Anterior cingulate cortex (tissue), 58 donors: ENCODE data around the gene AAMP.
"Not testable (repeated sequence)": the region's sequence is repeated elsewhere in the genome, so short reads cannot be mapped to it uniquely, and the experiment has no call there.

Source experiments
- DNase-seq, 58 donors: peaks; one replicate each; lab custom pipeline; 2025; lab: John Stamatoyannopoulos, UW

Gene AAMP, protein sequence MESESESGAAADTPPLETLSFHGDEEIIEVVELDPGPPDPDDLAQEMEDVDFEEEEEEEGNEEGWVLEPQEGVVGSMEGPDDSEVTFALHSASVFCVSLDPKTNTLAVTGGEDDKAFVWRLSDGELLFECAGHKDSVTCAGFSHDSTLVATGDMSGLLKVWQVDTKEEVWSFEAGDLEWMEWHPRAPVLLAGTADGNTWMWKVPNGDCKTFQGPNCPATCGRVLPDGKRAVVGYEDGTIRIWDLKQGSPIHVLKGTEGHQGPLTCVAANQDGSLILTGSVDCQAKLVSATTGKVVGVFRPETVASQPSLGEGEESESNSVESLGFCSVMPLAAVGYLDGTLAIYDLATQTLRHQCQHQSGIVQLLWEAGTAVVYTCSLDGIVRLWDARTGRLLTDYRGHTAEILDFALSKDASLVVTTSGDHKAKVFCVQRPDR

DNA sequence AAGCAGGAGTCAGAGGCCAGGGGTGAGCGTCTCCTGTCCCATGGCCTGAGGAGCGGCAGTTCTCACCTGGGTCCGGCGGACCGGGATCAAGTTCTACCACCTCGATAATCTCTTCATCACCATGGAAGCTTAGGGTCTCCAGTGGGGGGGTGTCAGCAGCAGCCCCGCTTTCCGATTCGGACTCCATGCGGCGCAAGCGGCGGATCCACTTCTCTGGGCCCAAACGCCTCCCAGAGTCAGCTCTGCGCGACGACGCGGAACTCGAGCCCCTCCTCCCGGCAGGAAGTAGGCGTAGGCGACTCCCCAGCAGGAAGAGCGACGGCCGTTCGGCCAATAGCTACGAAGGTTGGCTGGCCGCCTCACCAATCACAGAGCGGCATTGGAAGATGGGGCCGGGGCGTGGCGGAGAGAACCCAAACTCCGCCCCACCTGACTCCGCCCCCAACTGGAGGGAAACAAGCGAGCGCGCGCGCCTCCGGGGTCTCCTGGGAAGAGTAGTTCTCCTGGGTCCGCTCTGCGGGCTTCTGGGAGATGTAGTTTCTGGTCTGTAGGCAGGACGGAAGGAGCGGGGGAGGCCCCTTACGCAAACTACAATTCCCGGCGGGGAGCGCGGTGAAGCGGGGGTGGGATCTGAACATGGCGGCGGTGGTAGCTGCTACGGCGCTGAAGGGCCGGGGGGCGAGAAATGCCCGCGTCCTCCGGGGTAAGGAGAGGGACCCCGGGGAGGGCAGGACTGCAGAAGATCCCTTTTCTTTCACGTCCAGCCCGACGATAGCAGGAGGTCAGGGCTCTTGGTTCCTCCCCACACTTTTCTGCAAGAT is at the start of gene AAMP, which contains the start of gene PNKD:
Gene AAMP, minus strand, starts transcription at position 238 of the 821 bp plus-strand sequence. Its CDS starts 51 bp downstream, at position 187.
Gene PNKD, plus strand, starts transcription at position 620 of the 821 bp plus-strand sequence. Its CDS starts 17 bp downstream, at position 637.
- peak; percentile 93 to 100 (median 100) for DNase-seq

DNA sequence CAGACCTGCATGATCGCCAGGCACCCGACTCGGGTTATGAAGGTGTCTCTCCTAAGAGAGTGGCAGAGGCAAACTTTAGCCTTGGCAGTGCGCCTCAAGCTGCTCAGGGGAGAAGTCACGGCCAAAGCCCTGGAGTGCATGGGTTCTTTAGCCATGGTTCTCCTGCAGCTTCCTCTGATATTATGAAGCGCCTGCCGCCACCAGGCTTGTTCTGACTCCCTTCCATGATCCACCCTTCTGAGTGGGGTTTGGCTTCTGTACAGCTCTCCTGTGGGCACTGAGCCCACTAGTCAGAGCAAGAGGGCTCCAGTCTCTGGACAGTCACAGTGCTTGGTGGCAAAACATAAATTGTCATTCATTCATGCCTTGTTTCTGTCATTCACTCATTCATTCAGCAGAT is 48.3 kb upstream of the AAMP start:
- no peak for DNase-seq

DNA sequence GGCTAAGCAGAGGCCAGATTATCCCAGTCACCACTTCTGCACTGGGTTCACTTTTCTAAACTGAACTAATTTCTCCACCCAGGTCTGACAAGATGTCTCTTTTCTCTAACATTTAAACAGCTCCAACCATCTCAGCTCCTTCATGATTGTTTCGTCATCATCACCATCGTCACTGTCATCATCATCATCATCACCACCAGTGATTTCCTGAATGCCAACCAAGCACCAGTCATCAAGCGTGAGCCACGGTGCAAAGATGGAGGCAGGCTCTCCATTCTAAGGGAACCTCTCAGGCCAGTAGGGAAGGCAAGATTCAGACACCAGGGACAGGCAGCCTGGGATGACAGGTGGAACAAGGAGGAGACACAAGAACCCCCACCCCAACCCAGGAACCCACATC is 47.9 kb upstream of the AAMP start:
- no peak for DNase-seq

DNA sequence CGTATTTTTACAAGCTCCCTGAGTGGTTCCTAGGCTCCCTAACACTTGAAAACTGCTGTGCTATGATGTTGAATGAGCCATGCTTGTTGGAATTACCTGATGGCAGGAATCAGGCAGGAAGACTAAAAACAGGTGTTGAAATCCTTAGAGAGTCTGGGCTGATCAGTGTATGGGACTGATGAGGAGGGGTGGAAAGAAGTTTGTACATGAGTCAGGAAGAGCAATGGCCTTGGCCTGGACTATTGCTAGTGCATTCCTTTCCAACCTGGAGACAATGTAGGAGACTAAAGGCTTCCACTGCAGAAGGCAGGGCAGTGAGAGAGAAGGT is 47.3 kb upstream of the AAMP start:
- DNase-seq, result no peak

DNA sequence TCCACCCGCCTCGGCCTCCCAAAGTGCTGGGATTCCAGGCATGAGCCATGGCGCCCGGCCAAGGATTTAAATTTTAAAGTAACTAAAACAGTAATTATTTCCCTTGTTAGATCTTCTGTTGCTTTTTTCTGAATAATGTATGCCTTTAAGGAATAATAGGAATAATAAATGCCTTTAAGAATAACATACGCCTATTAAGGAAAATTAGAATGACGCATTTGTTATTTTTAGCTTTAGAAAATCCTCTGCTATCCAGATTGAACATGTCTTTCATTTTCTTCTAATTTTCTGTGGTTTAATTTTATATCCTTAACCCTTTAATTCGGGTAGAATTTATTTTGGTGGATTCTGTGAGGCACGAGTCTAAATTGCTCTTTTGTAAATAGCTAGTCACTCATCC is 45.5 kb upstream of the AAMP start:
- no peak for DNase-seq

DNA sequence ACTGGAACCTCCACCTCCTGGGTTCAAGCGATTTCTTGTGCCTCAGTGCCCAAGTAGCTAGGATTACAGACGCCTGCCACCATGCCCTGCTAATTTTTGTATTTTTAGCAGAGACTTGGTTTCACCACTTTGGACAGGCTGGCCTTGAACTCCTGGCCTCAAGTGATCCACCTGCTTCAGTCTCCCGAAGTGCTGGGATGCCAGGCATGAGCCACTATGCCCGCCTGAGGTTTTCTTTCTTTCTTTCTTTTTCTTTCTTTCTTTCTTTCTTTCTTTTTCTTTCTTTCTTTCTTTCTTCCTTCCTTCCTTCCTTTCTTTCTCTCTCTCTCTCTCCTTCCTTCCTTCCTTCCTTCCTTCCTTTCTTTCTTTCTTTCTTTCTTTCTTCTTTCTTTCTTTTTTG is 44.8 kb upstream of the AAMP start:
- DNase-seq, result not testable (repeated sequence)

DNA sequence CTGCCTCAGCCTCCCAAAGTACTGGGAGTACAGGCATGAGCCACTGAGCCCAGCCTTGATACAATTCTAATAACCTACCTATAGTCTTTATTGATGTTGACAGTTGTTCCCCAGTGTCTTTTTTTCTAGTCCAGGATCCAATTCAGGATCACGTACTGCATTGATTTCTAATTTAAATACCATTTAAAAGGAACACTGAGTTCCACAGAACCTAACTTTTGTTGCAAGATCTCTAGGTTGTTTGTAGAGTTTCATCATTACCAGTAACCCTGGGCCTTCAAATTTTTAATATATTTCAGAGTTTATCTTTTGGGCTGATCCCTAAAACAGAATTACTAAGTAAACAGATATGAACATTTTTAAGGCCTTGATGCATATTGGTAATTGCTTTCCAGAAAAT is 43.4 kb upstream of the AAMP start:
- DNase-seq, result no peak

DNA sequence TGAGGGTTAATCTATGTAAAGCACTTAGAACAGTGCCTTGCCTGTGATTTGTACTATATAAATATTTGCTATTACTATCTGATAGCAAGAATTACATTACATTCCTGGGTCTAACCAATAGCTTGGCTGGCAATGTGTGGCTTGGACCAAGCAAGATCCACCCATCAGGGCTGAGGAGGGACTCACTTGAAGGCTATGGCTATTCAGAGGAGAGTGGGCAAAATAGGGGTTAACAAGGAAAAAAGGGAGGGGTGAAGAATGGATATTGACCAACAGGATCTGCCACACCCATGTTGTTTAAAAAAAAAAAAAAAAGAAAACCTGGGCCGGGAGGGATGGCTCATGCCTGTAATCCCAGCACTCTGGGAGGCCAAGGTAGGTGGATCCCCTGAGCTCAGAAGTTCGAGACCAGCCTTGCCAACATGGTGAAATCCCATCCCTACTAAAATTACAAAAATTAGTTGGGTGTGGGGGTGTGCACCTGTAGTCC is 42.4 kb upstream of the AAMP start:
- DNase-seq, result no peak

DNA sequence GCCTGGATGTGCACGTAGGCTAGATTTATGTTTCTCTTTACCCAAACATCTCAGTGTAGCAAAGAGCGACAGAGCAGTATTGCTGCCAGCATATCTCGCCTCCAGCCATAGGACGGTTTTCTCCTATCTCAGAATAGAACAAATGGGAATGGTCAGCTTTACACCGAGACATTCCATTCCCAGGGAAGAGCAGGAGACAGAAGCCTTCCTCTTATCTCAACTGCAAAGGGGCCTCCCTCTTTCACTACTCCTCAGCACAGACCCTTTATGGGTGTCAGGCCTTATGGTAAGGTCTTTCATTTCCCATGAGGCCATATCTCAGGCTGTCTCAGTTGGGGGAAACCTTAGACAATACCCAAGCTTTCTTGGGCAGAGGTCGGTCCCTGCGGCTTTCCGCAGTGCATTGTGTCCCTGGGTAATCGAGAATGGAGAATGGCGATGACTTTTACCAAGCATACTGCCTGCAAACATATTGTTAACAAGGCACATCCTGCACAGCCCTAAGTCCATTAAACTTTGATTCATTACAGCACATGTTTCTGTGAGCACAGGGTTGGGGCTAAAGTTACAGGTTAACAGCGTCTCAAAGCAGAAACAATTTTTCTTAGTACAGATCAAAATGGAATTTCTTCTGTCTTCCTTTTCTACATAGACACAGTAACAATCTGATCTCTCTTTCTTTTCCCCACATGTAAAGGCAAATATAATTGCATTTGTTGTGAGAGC is 41.8 kb upstream of the AAMP start:
- DNase-seq, result not testable (repeated sequence)

DNA sequence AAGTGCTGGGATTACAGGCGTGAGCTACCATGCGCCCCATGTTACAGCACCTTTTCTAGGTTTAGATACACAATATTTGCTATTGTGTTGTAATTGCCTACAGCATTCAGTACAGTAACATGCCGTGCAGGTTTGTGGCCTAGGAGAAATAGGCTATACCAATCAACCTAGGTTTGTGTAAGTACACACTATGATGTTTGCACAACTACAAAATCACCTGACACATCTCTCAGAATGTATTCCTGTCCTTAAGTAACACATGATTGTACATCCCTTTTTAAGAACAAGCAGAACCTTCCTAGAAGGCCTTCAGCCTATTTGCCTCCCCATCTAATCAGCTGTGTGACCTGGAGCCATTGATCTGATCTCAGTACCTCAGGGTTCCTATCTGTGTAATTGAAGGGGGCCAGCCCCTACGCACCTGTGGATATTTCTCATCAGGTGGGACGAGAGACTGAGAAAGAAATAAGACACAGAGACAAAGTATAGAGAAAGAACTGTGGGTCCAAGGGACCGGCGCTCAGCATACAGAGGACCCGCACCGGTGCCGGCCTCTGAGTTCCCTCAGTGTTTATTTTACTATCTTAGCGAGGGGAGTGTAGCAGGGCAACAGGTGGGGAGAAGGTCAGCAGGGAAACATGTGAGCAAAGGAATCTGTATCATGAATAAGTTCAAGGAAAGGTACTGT is 41.1 kb upstream of the AAMP start:
- no peak for DNase-seq

DNA sequence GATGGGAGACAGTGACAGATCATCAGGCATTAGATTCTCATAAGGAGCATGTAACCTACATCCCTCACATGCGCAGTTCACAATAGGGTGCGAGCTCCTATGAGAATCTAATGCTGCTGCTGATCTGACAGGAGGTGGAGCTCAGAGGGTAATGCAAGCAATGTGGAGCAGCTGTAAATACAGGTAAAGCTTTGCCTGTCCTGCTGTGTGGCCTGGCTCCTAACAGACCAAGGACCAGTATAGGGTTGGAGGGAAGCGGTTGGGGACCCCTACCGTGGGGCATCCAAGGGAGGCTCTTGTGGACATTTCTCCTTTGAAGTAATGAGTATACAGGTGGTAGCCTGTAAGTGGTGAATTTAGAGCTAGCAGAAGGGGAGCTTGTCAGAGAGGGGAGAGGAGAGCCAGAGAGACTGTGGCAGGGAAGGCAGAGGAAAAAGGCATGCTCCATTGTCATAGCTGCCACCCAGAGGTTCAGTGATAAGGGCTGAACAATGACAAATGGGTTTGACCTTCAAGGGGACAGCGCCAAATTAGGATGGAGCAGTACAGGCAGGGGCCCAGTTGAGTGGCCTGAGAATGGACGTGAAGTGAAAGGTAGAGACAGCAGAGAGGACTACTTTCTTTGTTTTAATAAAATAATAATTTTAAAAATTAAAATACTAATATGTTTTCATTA is 37.6 kb upstream of the AAMP start:
- DNase-seq, result no peak

DNA sequence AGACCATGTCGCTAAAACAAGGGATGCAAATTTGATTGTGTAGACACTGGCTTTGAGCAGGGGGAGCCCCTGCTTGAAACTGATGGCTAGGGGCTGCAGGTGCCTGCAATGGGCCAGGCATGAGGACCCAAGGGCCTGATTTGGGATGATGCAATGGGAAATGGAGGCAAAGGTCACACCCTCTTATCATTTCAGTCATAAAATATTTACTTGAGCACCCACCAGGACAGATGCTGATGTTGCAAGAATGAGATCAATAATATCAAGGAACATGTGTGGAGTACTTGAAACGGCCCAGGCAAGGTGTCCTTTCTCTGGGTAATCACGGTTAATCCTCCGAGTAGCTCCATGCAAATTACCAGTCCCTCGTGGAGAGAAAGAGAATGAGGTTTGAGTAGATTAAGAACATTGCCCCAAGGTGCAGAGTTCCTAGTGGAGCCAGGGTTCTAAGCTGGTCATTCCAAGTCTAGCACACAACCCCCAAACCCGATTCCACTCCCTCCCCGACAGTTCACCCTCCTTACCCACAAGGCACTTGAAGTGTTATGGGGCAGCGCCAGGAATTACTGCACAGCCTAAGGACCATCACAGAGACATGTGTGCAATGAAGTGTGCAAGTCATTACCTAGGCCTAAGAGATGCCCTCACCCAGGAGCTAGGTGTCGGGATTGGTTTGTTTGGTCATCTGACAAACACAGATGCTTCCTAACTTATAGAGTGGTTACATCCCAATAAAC is 36.4 kb upstream of the AAMP start:
- no peak for DNase-seq

DNA sequence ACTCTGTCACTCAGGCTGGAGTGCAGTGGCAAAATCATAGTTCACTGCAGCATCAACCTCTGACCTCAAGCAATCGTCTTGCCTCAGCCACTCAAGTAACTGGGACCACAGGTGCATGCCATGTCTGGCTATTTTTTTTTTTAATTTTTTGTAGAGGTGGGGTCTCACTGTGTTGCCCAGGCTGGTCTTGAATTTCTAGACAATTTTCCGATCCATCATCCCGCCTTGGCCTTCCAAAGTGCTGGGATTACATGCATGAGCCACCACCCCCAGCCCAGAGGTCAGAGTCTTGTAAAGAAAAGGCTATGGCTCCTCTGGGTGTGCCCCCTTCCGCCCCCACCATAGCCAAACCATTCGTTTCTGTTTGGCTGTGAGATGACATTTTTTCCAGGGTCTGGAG is 35.4 kb upstream of the AAMP start:
- DNase-seq, result no peak

DNA sequence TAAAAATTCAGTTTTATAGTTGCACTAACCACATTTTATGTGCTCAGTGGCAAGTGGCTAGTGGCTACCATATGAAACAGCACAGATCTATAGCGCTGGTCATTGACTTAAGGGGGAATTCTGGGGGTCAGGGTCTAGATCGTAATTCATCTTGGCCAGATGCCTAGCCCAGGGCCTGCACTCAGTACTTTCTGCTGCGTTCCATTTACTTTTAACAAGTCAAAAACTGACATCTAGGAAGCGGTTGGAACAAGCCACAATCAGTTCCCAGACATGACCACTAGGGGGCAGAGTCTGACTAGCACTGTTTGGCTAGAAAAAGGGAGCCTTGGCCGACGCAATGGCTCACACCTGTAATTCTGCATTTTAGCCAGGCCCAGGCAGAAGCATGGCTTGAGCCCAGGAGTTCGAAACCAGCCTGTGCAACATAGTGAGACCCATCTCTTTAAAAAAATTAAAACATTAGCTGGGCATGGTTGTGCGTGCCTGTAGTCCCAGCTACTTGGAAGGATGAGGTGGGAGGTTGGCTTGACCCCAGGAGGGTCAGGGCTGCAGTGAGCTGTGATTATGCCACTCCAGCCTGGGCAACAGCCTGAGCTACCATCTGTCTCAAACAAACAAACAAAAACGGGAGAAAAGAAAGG is 31.4 kb upstream of the AAMP start:
- DNase-seq, result peak in 52 of 58 donors; percentile 22 to 83 (median 63)

DNA sequence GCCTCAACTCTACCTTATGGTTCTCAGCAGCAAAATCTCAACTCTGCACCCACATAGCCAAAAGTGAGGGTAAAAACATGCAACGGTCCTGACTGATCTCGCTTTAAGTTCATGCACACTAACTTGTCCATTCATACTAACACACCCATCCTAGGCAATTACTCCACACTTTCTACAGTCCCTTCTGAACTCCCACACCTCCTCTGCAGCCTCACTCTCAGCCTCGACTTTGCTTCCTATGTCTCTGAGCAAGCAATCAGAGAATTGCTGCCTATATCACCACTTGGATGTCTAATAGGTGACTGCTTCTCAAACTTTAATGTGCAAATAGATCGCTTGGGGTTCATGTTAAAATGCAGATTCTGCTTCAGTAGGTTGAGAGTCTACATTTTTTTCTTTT is 30.2 kb upstream of the AAMP start:
- DNase-seq, result no peak

DNA sequence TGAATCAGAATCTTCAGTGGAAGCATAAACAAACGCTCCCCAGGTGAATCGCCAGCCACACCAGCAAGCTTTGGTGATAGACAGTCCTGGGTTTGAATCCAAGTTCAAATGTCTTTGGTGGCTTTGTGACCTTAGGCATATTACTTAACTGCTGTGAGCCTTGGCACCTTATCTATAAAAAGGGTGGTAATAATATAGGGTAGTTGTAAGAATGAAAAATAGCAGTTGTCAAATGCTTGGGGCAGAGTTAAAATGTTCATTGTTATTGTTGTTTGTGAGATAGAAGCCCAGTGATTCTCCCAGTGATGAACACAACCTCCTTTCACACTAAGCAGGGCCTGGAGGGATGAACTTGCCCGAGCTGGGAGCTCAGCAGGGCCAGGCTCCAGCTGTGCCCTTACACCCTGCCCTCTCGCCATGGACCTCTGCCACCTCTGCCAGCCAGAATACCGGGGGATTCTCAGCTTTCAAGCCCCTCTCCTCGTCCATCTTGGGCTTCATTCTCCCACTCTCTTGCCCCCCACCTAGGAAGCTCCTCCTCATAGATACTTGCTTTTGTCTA is 28.5 kb upstream of the AAMP start:
- DNase-seq, result peak in 22 of 58 donors; percentile 11 to 61 (median 28)

DNA sequence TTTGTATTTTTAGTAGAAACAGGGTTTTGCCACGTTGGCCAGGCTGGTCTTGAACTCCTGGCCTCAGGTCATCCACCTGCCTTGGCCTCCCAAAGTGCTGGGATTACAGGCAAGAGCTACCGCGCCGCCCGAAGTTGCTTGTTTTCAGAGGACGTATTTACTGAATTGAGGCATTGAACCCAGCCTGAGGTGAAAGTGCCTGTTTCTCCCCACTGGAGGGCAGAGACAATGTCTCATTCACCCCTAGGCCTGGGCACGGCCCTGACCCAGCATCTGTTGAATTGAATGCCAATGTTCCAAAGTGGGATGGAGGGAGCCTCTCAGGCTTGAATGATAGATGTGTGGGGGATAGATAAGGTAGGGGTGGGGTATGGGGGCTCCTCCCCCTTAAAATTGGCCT is 26.9 kb upstream of the AAMP start:
- DNase-seq, result peak in 35 of 58 donors; percentile 5 to 79 (median 51)

DNA sequence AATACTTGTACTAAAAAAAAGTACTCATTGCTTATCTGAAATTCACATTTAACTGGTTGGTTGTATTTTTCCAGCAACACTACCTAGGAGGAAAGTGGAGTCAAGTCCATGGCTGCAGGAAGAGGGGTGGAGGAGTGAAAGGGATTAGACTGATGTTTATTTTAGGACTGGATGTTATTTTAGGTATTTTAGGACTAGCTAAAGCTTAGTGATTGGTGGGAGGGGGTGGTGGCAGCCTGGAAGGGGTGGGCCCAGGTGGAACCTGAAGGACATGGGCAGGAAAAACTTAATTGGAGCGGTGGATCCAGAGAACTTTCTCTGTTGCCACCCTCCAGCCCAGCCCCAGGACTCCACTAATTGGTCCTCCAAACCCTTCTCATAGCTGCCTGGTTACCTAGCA is 26.3 kb upstream of the AAMP start:
- no peak for DNase-seq
